Cardiac muscle cell (in vitro differentiated cells and primary cell): Measurements from ENCODE around the gene DNHD1. TPM values are rescaled to one million over a fixed set of nuclear protein-coding genes. Genes with fewer than 3 reads are reported as not detected.

ENCODE experiments used
- DNase-seq, 2 donors: peaks; one replicate each; pipeline versions ENCODE4 v3.0.0 to v3.0.0-alpha.2; 2010 to 2017; ENCODE audit warnings: low read depth in 1 of 2, low spot score in 1 of 2
- H3K27ac ChIP-seq: fragments of 200-600 bp; sonication (generic); 2 replicates; pipeline ENCODE4 v1.5.1; 2016
- H3K27me3 ChIP-seq: fragments of 200-600 bp; sonication (generic); 2 replicates; pipeline ENCODE4 v1.6.0; 2016; ENCODE audit warnings: control low read depth
- H3K36me3 ChIP-seq: fragments of 200-600 bp; sonication (generic); 2 replicates; pipeline ENCODE4 v1.5.1; 2016; ENCODE audit warnings: control low read depth
- H3K4me1 ChIP-seq: fragments of 200-600 bp; sonication (generic); 2 replicates; pipeline ENCODE4 v1.8.1; 2017; ENCODE audit warnings: low read depth, mild to moderate bottlenecking, mixed run types
- H3K4me3 ChIP-seq: fragments of 200-600 bp; sonication (generic); 2 replicates; pipeline ENCODE4 v1.5.1; 2016; ENCODE audit warnings: mild to moderate bottlenecking
- H3K9me3 ChIP-seq: fragments of 200-600 bp; sonication (generic); 2 replicates; pipeline ENCODE4 v1.5.1; 2017; ENCODE audit warnings: low read depth, mild to moderate bottlenecking, control low read depth
- CTCF ChIP-seq: IDR thresholded peaks from 2 replicates; pipeline ENCODE4 v1.5.1; 2012; ENCODE audit warnings: low read depth, mild to moderate bottlenecking, low read length
- polyA plus RNA-seq: library from polyadenylated mRNA; unstranded; fragments of >200 nt; fragmentation: Nextera tagmentation; extraction: Ambion mirVana; gene quantifications from 2 replicates; pipeline ENCODE4 v1.2.1, GENCODE V29; 2016
- total RNA-seq: library from RNA; depleted of rRNA; stranded (reverse); fragments of >200 nt; gene quantifications from 2 replicates; pipeline ENCODE4 v1.2.3, GENCODE V29; 2016

The DNHD1 gene
- total and polyA plus RNA-seq, 2 experiments from 2014 or later: 8.8 to 24.5 TPM

- Histone ChIP-seq H3K4me3 (no peak overlapping the region), H3K27ac (no peak overlapping the region), H3K9me3 (no peaks in the 10 kb centered on the region), H3K36me3 (peaks cover 10% of the 10 kb centered on the region), H3K27me3 (no peaks in the 10 kb centered on the region), H3K4me1 (no peaks in the 10 kb centered on the region)
- no peak for DNase-seq
- TF ChIP-seq CTCF: no peak
Measured at GRCh38 chr11:6475936-6476335, 21.1 kb upstream of the DNHD1 start.

GRCh38 chr11:6476571-6476970, 20.5 kb upstream of the DNHD1 start:
- Histone ChIP-seq H3K4me3 (no peak overlapping the region), H3K4me1 (no peaks in the 10 kb centered on the region), H3K27ac (no peak overlapping the region), H3K36me3 (peaks cover 10% of the 10 kb centered on the region), H3K27me3 (no peaks in the 10 kb centered on the region), H3K9me3 (no peaks in the 10 kb centered on the region)
- TF ChIP-seq CTCF: no peak
- DNase-seq: no peak

GRCh38 chr11:6480299-6480914, 16.7 kb upstream of the DNHD1 start:
- peaks cover 8% of the 10 kb centered on the region for H3K4me1 ChIP-seq
- peak in 1 of 2 donors; percentile 24 for DNase-seq
- no peaks in the 10 kb centered on the region for H3K27me3 ChIP-seq
- peak overlapping the region; percentile 79 for H3K4me3 ChIP-seq
- H3K36me3 ChIP-seq: peaks cover 19% of the 10 kb centered on the region
- no peak for TF ChIP-seq CTCF
- H3K27ac ChIP-seq: peak overlapping the region; percentile 77
- H3K9me3 ChIP-seq: no peaks in the 10 kb centered on the region

GRCh38 chr11:6481012-6481923, 15.8 kb upstream of the DNHD1 start, which contains the start of the genes ARFIP2 and TIMM10B:
Gene ARFIP2, minus strand, starts transcription at chr11:6481331. Its CDS starts 910 bp downstream, at chr11:6480421.
Gene TIMM10B, plus strand, starts transcription at chr11:6481501. Its CDS starts 16 bp downstream, at chr11:6481517.
- DNase-seq: peak; percentile 98 to 99
- Histone ChIP-seq H3K36me3 (peaks cover 19% of the 10 kb centered on the region), H3K9me3 (no peaks in the 10 kb centered on the region), H3K4me1 (peaks cover 8% of the 10 kb centered on the region), H3K4me3 (peak within 1 kb of the TSS; percentile 79), H3K27ac (peak within 1 kb of the TSS; percentile 99), H3K27me3 (no peaks in the 10 kb centered on the region)
- TF ChIP-seq CTCF: no peak

GRCh38 chr11:6481924-6482275, 15.2 kb upstream of the DNHD1 start:
- peak overlapping the region; percentile 79 for H3K4me3 ChIP-seq
- H3K36me3 ChIP-seq: peaks cover 24% of the 10 kb centered on the region
- TF ChIP-seq CTCF: no peak
- H3K9me3 ChIP-seq: no peaks in the 10 kb centered on the region
- peak overlapping the region; percentile 99 for H3K27ac ChIP-seq
- peaks cover 8% of the 10 kb centered on the region for H3K4me1 ChIP-seq
- peak in 1 of 2 donors; percentile 13 for DNase-seq
- no peaks in the 10 kb centered on the region for H3K27me3 ChIP-seq
